ENCODE data around the gene HPS5.

Gene HPS5

DNA sequence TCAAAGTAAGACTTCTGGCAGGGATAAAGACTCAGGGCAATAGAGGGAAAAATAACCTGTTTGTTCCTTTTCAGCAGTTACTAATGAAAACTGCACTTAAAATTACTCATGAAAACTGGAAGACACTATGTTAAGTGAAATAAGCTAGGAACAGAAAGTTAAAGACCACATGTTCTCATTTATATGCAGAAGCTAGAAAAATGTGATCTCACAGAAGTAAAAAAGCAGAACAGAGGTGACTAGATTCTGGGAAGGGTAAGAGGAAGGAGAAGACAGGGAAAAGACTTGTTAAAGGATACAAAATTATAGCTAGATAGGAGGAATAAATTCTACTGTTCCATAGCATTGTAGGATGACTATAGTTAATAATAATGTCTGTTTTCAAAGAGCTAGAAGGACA lies 22.2 kb downstream of the HPS5 start:
- no peak overlapping the region for H3K4me3 ChIP-seq (ENCODE audit: low read depth, low read length)
- TF ChIP-seq POLR2A (IDR thresholded peaks at IDR 0.05; ENCODE audit: extremely low read depth, insufficient read length) (no peak), MAX (IDR thresholded peaks at IDR 0.05; ENCODE audit: low read depth, low read length) (no peak), MYC (IDR thresholded peaks at IDR 0.05; ENCODE audit: low read depth, low read length) (no peak), CTCF (IDR thresholded peaks at IDR 0.05; ENCODE audit: low read depth, low read length) (no peak)
- DNase-seq (ENCODE audit: low read depth) = no peak

- H3K4me3 ChIP-seq (ENCODE audit: low read depth, low read length) = no peak overlapping the region
- no peak for DNase-seq (ENCODE audit: low read depth)
- no peak for TF ChIP-seq MYC (IDR thresholded peaks at IDR 0.05; ENCODE audit: low read depth, low read length)
- no peak for TF ChIP-seq POLR2A (IDR thresholded peaks at IDR 0.05; ENCODE audit: extremely low read depth, insufficient read length)
- no peak for TF ChIP-seq CTCF (IDR thresholded peaks at IDR 0.05; ENCODE audit: low read depth, low read length)
- TF ChIP-seq MAX (IDR thresholded peaks at IDR 0.05; ENCODE audit: low read depth, low read length) = no peak
Observed at GRCh38 chr11:18295316-18295715, 26.6 kb downstream of the HPS5 start.

DNA sequence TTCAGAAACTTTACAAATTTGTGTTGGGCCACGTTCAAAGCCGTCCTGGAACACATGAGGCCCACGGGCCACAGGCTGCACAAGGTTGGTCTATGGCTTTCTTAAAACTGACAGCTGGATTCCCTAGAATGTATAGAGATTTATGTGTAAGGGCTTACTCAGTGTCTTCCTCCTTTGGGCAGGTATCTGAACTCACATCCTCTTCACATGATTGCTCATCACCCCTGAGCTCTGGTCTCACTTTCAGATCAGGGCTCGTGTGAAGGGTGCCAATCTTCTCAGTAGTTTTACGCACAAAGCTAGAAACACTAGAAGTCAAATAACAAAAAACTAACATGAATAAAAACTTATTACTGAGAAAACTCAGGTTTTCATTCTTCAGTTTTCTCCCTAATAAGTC lies 27.1 kb downstream of the HPS5 start:
- no peak for DNase-seq (ENCODE audit: low read depth)
- no peak overlapping the region for H3K4me3 ChIP-seq (ENCODE audit: low read depth, low read length)
- TF ChIP-seq POLR2A (IDR thresholded peaks at IDR 0.05; ENCODE audit: extremely low read depth, insufficient read length) (no peak), CTCF (IDR thresholded peaks at IDR 0.05; ENCODE audit: low read depth, low read length) (no peak), MYC (IDR thresholded peaks at IDR 0.05; ENCODE audit: low read depth, low read length) (no peak), MAX (IDR thresholded peaks at IDR 0.05; ENCODE audit: low read depth, low read length) (no peak)

- no peak overlapping the region for H3K4me3 ChIP-seq (ENCODE audit: low read depth, low read length)
- TF ChIP-seq MAX (IDR thresholded peaks at IDR 0.05; ENCODE audit: low read depth, low read length) = no peak
- no peak for TF ChIP-seq CTCF (IDR thresholded peaks at IDR 0.05; ENCODE audit: low read depth, low read length)
- no peak for TF ChIP-seq POLR2A (IDR thresholded peaks at IDR 0.05; ENCODE audit: extremely low read depth, insufficient read length)
- no peak for TF ChIP-seq MYC (IDR thresholded peaks at IDR 0.05; ENCODE audit: low read depth, low read length)
- no peak for DNase-seq (ENCODE audit: low read depth)
Observed at GRCh38 chr11:18288911-18289310, 33.0 kb downstream of the HPS5 start.

DNA sequence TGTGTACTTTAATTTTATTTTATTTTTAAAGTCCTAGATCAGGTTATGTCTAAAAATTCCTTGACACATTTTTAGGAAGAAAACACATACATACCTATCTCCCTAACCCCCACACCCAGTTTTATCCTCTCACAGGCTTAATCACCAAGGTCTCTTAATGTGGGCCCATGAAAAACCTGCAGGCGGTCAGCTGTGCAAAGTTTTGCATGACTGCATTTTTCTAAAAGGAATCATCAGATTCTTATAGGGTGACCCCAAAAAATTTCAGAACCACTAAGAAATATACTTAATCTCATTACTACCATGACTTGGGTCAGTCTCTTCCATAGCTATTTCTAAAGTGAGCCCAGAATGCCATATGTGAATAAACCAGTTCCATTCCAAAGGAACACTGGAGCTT lies 36.1 kb downstream of the HPS5 start:
- DNase-seq (ENCODE audit: low read depth) = no peak
- no peak for TF ChIP-seq POLR2A (IDR thresholded peaks at IDR 0.05; ENCODE audit: extremely low read depth, insufficient read length)
- no peak for TF ChIP-seq MYC (IDR thresholded peaks at IDR 0.05; ENCODE audit: low read depth, low read length)
- TF ChIP-seq CTCF (IDR thresholded peaks at IDR 0.05; ENCODE audit: low read depth, low read length) = no peak
- TF ChIP-seq MAX (IDR thresholded peaks at IDR 0.05; ENCODE audit: low read depth, low read length) = no peak
- H3K4me3 ChIP-seq (ENCODE audit: low read depth, low read length) = no peak overlapping the region

DNA sequence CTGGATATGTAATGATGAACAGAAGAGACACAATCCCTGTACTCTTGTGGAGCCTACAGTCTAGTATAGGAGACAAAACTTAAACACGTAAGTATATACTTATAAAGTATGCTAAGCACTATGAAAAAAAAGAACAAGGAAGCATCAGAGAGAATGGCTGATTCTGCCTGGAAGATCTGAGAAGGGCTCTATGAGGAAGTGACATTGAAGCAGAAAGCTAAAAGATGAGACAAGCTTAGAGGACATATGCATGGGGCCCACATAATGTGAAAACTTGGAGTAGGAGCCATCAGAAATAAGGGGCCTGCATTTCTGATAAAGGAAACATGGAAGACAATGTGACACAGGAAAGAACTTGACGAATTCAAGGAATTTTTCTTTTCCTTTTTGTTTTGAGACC lies 39.3 kb downstream of the HPS5 start:
- no peak overlapping the region for H3K4me3 ChIP-seq (ENCODE audit: low read depth, low read length)
- no peak for DNase-seq (ENCODE audit: low read depth)
- no peak for TF ChIP-seq MAX (IDR thresholded peaks at IDR 0.05; ENCODE audit: low read depth, low read length)
- TF ChIP-seq POLR2A (IDR thresholded peaks at IDR 0.05; ENCODE audit: extremely low read depth, insufficient read length) = no peak
- no peak for TF ChIP-seq MYC (IDR thresholded peaks at IDR 0.05; ENCODE audit: low read depth, low read length)
- no peak for TF ChIP-seq CTCF (IDR thresholded peaks at IDR 0.05; ENCODE audit: low read depth, low read length)
